ENCODE data around the gene BBS5.

GRCh38 chr2:169507698-169508097 is 28.4 kb downstream of the BBS5 start:
- TF ChIP-seq ZNF394 (tag by site-specific recombination; IDR thresholded peaks at IDR 0.05; ENCODE audit: borderline replicate concordance) (no peak), CTCF (tag by site-specific recombination; IDR thresholded peaks at IDR 0.05) (no peak), ZNF138 (tag by site-specific recombination; IDR thresholded peaks at IDR 0.05; ENCODE audit: borderline replicate concordance) (no peak)
- TF ChIP-seq, protein P1, sequence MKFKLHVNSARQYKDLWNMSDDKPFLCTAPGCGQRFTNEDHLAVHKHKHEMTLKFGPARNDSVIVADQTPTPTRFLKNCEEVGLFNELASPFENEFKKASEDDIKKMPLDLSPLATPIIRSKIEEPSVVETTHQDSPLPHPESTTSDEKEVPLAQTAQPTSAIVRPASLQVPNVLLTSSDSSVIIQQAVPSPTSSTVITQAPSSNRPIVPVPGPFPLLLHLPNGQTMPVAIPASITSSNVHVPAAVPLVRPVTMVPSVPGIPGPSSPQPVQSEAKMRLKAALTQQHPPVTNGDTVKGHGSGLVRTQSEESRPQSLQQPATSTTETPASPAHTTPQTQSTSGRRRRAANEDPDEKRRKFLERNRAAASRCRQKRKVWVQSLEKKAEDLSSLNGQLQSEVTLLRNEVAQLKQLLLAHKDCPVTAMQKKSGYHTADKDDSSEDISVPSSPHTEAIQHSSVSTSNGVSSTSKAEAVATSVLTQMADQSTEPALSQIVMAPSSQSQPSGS (tag by site-specific recombination; IDR thresholded peaks at IDR 0.05; ENCODE audit: low read depth): no peak
- TF ChIP-seq, protein P2, sequence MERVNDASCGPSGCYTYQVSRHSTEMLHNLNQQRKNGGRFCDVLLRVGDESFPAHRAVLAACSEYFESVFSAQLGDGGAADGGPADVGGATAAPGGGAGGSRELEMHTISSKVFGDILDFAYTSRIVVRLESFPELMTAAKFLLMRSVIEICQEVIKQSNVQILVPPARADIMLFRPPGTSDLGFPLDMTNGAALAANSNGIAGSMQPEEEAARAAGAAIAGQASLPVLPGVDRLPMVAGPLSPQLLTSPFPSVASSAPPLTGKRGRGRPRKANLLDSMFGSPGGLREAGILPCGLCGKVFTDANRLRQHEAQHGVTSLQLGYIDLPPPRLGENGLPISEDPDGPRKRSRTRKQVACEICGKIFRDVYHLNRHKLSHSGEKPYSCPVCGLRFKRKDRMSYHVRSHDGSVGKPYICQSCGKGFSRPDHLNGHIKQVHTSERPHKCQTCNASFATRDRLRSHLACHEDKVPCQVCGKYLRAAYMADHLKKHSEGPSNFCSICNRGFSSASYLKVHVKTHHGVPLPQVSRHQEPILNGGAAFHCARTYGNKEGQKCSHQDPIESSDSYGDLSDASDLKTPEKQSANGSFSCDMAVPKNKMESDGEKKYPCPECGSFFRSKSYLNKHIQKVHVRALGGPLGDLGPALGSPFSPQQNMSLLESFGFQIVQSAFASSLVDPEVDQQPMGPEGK (tag by site-specific recombination; IDR thresholded peaks at IDR 0.05): no peak
